K562 (cell line): ENCODE measurements around the gene ZFAND6.
A peak's percentile ranks its signal among the peaks of the same experiment; 100 is the strongest.
"Not testable (repeated sequence)": the region's sequence is repeated elsewhere in the genome, so short reads cannot be mapped to it uniquely, and the experiment has no call there.

Experiments used
- CEBPB ChIP-seq: fragments of 450-650 bp; IDR thresholded peaks from 2 replicates; pipeline ENCODE4 v1.6.1; 2016; ENCODE audit warnings: missing genetic modification characterization, missing compliant biosample characterization
- CTCF ChIP-seq, 3 experiments: IDR thresholded peaks in 2 of 3; conservative IDR thresholded peaks in 1 of 3; 2 replicates each; pipeline ENCODE4 v1.5.1; 2011 to 2012; ENCODE audit warnings: low read length in 3 of 3, mild to moderate bottlenecking in 3 of 3, control low read depth in 2 of 3, improper control_type of control experiment in 1 of 3, inconsistent platforms in 1 of 3, low read depth in 1 of 3, mixed read lengths in 1 of 3, moderate library complexity in 1 of 3; ENCODE audit not compliant: insufficient read depth in 2 of 3
- E2F5 ChIP-seq: sonication (generic); formaldehyde crosslinking; IDR thresholded peaks from 2 replicates; pipeline ENCODE4 v1.8.0; 2022; ENCODE audit warnings: mild to moderate bottlenecking, missing genetic modification reagents
- JUND ChIP-seq, 2 experiments: IDR thresholded peaks; 2 replicates in 1 of 2; 3 replicates in 1 of 2; pipeline ENCODE4 v1.6.1; 2011; ENCODE audit warnings: borderline replicate concordance in 2 of 2, low read depth in 2 of 2, low read length in 2 of 2, improper control_type of control experiment in 1 of 2, missing biosample characterization in 1 of 2, missing genetic modification characterization in 1 of 2, missing genetic modification reagents in 1 of 2
- MAFK ChIP-seq: IDR thresholded peaks from 2 replicates; pipeline ENCODE4 v1.6.1; 2011; ENCODE audit warnings: low read length, improper control_type of control experiment
- MED1 ChIP-seq: sonication (generic); formaldehyde crosslinking; IDR thresholded peaks from 2 replicates; pipeline ENCODE4 v1.8.1; 2023; ENCODE audit warnings: missing genetic modification reagents, borderline replicate concordance
- NR2C2 ChIP-seq, 2 experiments: fragments of 200-800 bp in 1 of 2; sonication (Bioruptor generic) in 1 of 2; sonication (generic) in 1 of 2; formaldehyde crosslinking in 1 of 2; IDR thresholded peaks; 2 replicates each; pipeline versions ENCODE4 v1.6.1 to v1.8.0; 2016 to 2022; ENCODE audit warnings: mild to moderate bottlenecking in 1 of 2, missing compliant biosample characterization in 1 of 2, missing genetic modification characterization in 1 of 2, missing genetic modification reagents in 1 of 2
- SMAD1 ChIP-seq: fragments of 150-350 bp; IDR thresholded peaks from 2 replicates; pipeline ENCODE4 v1.6.1; 2014; ENCODE audit warnings: low read length, low read depth; ENCODE audit not compliant: partially characterized antibody
- SREBF2 ChIP-seq: sonication (generic); formaldehyde crosslinking; IDR thresholded peaks from 2 replicates; pipeline ENCODE4 v1.4.0; 2020; ENCODE audit warnings: mild to moderate bottlenecking, missing genetic modification reagents
- ZNF3 ChIP-seq: fragments of 250-450 bp; sonication (Bioruptor Pico); IDR thresholded peaks from 2 replicates; pipeline ENCODE4 v1.5.0; 2021; ENCODE audit warnings: mild to moderate bottlenecking, moderate library complexity

DNA sequence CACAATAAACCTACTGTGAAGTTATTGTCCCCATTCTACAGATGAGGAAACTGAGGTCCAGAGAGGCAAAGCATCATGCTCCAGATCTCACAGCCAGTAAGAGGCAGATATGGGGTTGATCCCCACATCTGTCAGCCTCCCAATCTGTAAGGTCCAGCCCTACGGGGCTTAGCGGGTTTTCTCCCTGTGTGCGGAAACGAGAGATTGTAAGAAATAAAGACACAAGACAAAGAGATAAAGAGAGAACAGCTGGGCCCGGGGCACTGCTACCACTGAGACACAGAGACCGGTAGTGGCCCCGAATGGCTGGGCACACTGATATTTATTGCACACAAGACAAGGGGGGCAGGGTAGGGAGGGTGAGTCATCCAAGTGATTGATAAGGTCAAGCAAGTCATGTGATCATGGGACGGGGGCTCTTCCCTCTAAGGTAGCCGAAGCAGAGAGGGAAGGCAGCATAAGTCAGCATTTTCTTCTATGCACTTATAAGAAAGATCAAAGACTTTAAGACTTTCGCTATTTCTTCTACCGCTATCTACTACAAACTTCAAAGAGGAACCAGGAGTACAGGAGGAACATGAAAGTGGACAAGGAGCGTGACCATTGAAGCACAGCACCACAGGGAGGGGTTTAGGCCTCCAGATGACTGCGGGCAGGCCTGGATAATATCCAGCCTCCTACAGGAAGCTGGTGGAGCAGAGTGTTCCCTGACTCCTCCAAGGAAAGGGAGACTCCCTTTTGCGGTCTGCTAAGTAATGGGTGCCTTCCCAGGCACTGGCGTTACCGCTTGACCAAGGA, 96.1 kb downstream of the ZFAND6 start:
- not testable (repeated sequence) for TF ChIP-seq E2F5 (CRISPR knock-in tag); CTCF (IDR thresholded peaks at IDR 0.05 in 2 of 3, conservative IDR thresholded peaks at IDR 0.05 in 1 of 3; ENCODE audit: insufficient read depth in 2 of 3, low read depth in 1 of 3, low read length in 3 of 3); ZNF3; SREBF2 (CRISPR knock-in tag); SMAD1; NR2C2 (CRISPR knock-in tag; IDR thresholded peaks at IDR 0.05); MED1 (CRISPR knock-in tag)
- TF ChIP-seq CEBPB (tag) (peak; percentile 73), NR2C2 (tag; IDR thresholded peaks at IDR 0.05) (peak; percentile 71), MAFK (peak; percentile 62; the same call in 1 of the 2 replicates), JUND (IDR thresholded peaks at IDR 0.05; ENCODE audit: borderline replicate concordance, low read depth, low read length) (peak; percentile 99), JUND (tag; IDR thresholded peaks at IDR 0.05; ENCODE audit: borderline replicate concordance, low read depth, low read length) (peak; percentile 99)
